Measurements from ENCODE around the gene TGIF1.

The TGIF1 gene

DNA sequence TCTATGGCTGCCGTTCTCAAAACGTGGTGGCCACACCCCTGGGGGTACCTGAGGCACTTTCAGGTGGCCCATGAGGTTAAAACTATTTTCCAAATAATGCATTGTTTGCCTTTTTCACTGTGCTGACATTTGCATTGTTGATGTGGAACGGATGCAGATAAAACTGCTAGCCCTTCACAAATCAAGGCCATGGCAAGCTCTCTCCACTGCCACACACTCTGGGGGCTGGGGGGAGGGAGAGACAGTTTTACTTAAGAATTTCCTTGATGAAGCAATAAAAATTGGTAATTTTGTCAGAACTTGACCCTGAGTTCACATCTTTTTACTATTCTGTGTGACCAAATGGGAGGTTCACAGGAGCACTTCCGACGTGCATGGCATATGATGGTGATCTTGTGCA is 22.0 kb upstream of the TGIF1 start:
- TF ChIP-seq YY1 (IDR thresholded peaks at IDR 0.05; ENCODE audit: low read depth) (no peak), TCF12 (IDR thresholded peaks at IDR 0.05; ENCODE audit: low read depth) (no peak), TEAD4 (IDR thresholded peaks at IDR 0.05) (no peak), TAF1 (IDR thresholded peaks at IDR 0.05; ENCODE audit: low read depth) (no peak), RAD21 (IDR thresholded peaks at IDR 0.05; ENCODE audit: low read depth) (no peak), FOXM1 (IDR thresholded peaks at IDR 0.05; ENCODE audit: borderline replicate concordance, low read depth) (no peak), CEBPB (IDR thresholded peaks at IDR 0.05) (no peak), REST (IDR thresholded peaks at IDR 0.05; ENCODE audit: low read depth) (no peak), USF1 (IDR thresholded peaks at IDR 0.05) (no peak), EP300 (IDR thresholded peaks at IDR 0.05; ENCODE audit: borderline replicate concordance) (no peak), ZBTB7A (IDR thresholded peaks at IDR 0.05; ENCODE audit: low read depth) (no peak), CREB1 (IDR thresholded peaks at IDR 0.05; ENCODE audit: low read depth) (no peak), EGR1 (IDR thresholded peaks at IDR 0.05) (no peak), NFIC (IDR thresholded peaks at IDR 0.05) (no peak)
- TF ChIP-seq, protein P1, sequence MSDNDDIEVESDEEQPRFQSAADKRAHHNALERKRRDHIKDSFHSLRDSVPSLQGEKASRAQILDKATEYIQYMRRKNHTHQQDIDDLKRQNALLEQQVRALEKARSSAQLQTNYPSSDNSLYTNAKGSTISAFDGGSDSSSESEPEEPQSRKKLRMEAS (IDR thresholded peaks at IDR 0.05): no peak

DNA sequence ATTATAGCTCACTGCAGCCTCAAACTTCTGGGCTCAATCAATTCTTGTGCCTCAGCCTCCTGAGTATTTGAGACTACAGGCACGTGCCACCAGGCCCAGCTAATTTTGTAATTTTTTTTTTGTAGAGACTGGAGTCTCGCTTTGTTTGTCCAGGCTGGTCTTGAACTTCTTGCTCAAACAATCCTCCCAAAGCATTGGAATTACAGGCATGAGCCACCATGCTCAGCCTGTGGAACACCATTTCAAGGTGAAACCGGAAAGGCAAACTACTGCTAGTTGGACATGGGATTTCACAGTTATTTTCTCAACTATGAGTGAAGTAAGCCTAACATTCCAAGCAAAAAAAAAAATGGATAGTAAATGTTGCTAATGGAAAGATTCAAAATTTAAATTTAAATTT is 20.9 kb upstream of the TGIF1 start:
- TF ChIP-seq NFIC (IDR thresholded peaks at IDR 0.05): no peak
- TF ChIP-seq YY1 (IDR thresholded peaks at IDR 0.05; ENCODE audit: low read depth): no peak
- no peak for TF ChIP-seq TCF12 (IDR thresholded peaks at IDR 0.05; ENCODE audit: low read depth)
- TF ChIP-seq TAF1 (IDR thresholded peaks at IDR 0.05; ENCODE audit: low read depth): no peak
- no peak for TF ChIP-seq USF1 (IDR thresholded peaks at IDR 0.05)
- TF ChIP-seq RAD21 (IDR thresholded peaks at IDR 0.05; ENCODE audit: low read depth): no peak
- no peak for TF ChIP-seq EP300 (IDR thresholded peaks at IDR 0.05; ENCODE audit: borderline replicate concordance)
- no peak for TF ChIP-seq EGR1 (IDR thresholded peaks at IDR 0.05)
- TF ChIP-seq REST (IDR thresholded peaks at IDR 0.05; ENCODE audit: low read depth): no peak
- TF ChIP-seq FOXM1 (IDR thresholded peaks at IDR 0.05; ENCODE audit: borderline replicate concordance, low read depth): no peak

DNA sequence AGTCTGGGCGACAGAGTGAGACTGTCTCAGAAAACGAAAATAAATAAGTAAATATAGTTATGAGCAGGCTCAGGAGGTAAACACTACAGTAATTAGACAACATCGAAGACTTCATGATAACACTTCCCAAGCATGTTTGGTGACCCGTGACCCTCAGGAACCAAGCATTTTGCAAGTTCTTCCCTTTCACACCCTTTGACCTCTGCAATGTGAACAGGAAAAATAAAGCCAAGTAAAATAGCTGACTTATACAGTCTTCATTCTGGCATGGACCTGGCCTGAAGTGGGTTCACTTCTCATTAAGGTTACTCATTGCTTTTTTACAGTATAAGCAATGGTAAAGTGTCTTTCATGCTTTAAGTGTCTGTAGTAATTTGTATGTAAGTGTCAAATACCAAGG is 15.3 kb upstream of the TGIF1 start:
- no peak for TF ChIP-seq CEBPB (IDR thresholded peaks at IDR 0.05)
- TF ChIP-seq REST (IDR thresholded peaks at IDR 0.05; ENCODE audit: low read depth): no peak

DNA sequence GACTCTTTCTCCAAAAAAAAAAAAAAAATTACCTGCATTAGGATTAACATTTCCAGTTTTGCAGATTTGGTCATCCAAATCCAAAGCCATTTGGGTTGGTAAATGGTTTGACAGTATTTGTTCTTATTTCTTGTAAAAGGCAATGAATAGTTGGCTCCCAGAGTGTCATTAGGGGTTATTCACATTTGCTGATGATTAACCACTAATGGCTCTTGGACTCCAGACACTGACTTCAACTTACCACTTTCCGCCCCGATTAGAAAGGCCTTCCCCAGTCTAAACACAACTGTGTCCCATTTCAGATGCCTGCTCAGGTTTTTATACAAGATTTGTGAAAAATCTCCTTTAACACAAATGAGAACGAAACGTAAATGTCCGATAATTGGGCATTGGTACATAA is 9.6 kb upstream of the TGIF1 start:
- TF ChIP-seq EP300 (IDR thresholded peaks at IDR 0.05; ENCODE audit: borderline replicate concordance) (no peak), FOXM1 (IDR thresholded peaks at IDR 0.05; ENCODE audit: borderline replicate concordance, low read depth) (no peak), YY1 (IDR thresholded peaks at IDR 0.05; ENCODE audit: low read depth) (no peak), CREB1 (IDR thresholded peaks at IDR 0.05; ENCODE audit: low read depth) (no peak), USF1 (IDR thresholded peaks at IDR 0.05) (no peak), EGR1 (IDR thresholded peaks at IDR 0.05) (no peak), TAF1 (IDR thresholded peaks at IDR 0.05; ENCODE audit: low read depth) (no peak), ZBTB7A (IDR thresholded peaks at IDR 0.05; ENCODE audit: low read depth) (no peak), TCF12 (IDR thresholded peaks at IDR 0.05; ENCODE audit: low read depth) (no peak), NFIC (IDR thresholded peaks at IDR 0.05) (no peak), TEAD4 (IDR thresholded peaks at IDR 0.05) (no peak), RAD21 (IDR thresholded peaks at IDR 0.05; ENCODE audit: low read depth) (no peak), REST (IDR thresholded peaks at IDR 0.05; ENCODE audit: low read depth) (no peak), CEBPB (IDR thresholded peaks at IDR 0.05) (no peak)
- TF ChIP-seq, protein P1 (IDR thresholded peaks at IDR 0.05): no peak
